HepG2 (cell line): ENCODE data around the gene XAB2. TPM values are rescaled to one million over a fixed set of nuclear protein-coding genes. Genes with fewer than 3 reads are reported as not detected.

Experiments used
- FOXP1 ChIP-seq, 2 experiments: fragments of 450-650 bp in 1 of 2; IDR thresholded peaks; 2 replicates each; pipeline ENCODE4 v1.6.1; 2017 to 2018; ENCODE audit warnings: antibody characterized with exemption in 1 of 2
- HCFC1 ChIP-seq: fragments of 150-350 bp; IDR thresholded peaks from 2 replicates; pipeline ENCODE4 v1.6.1; 2014; ENCODE audit warnings: low read depth, low read length
- HHEX ChIP-seq: IDR thresholded peaks from 2 replicates; pipeline ENCODE4 v1.6.1; 2016; ENCODE audit warnings: control low read depth
- HNF4A ChIP-seq: sonication (generic); formaldehyde crosslinking; IDR thresholded peaks from 2 replicates; pipeline ENCODE4 v1.4.0; 2020; ENCODE audit warnings: missing genetic modification reagents
- KAT2B ChIP-seq: fragments of 150-350 bp; IDR thresholded peaks from 2 replicates; pipeline ENCODE4 v1.6.1; 2014; ENCODE audit warnings: low read depth, low read length, borderline replicate concordance
- MBD4 ChIP-seq: IDR thresholded peaks from 2 replicates; pipeline ENCODE4 v1.6.1; 2012; ENCODE audit warnings: low read length, inconsistent platforms, borderline replicate concordance
- NR2F6 ChIP-seq, 2 experiments: IDR thresholded peaks; 2 replicates each; pipeline ENCODE4 v1.6.1; 2016; ENCODE audit warnings: antibody characterized with exemption in 1 of 2, mild to moderate bottlenecking in 1 of 2
- RAD21 ChIP-seq: fragments of 450-650 bp; formaldehyde crosslinking; IDR thresholded peaks from 2 replicates; pipeline ENCODE4 v1.5.0; 2020; ENCODE audit warnings: mild to moderate bottlenecking
- SSRP1 ChIP-seq: IDR thresholded peaks from 2 replicates; pipeline ENCODE4 v1.6.1; 2016; ENCODE audit warnings: control low read depth
- ZNF253 ChIP-seq: sonication (generic); formaldehyde crosslinking; IDR thresholded peaks from 2 replicates; pipeline ENCODE4 v1.8.0; 2022; ENCODE audit warnings: mild to moderate bottlenecking, missing genetic modification reagents, borderline replicate concordance
- ZNF30 ChIP-seq: sonication (generic); formaldehyde crosslinking; IDR thresholded peaks from 2 replicates; pipeline ENCODE4 v1.5.0; 2020; ENCODE audit warnings: mild to moderate bottlenecking, missing genetic modification reagents
- ZNF343 ChIP-seq: sonication (generic); formaldehyde crosslinking; IDR thresholded peaks from 2 replicates; pipeline ENCODE4 v1.4.0; 2020; ENCODE audit warnings: mild to moderate bottlenecking, missing genetic modification reagents
- polyA plus RNA-seq, 8 experiments: library from polyadenylated mRNA; depleted of rRNA in 3 of 8; stranded (reverse) in 7 of 8; unstranded in 1 of 8; fragments of >200 nt; fragmentation: Illumina TruSeq in 4 of 8; extraction: Trizol in 4 of 8; gene quantifications; 2 replicates each; pipeline versions ENCODE4 v1.2.1 to v1.2.3, GENCODE V29; 2011 to 2016; ENCODE audit warnings: low read depth in 4 of 8, missing spikeins in 1 of 8, mixed read lengths in 1 of 8; ENCODE audit not compliant: insufficient read depth in 1 of 8
- total RNA-seq, 5 experiments: library from RNA; depleted of rRNA; stranded (reverse); fragments of >200 nt; fragmentation: Illumina TruSeq; extraction: Trizol; gene quantifications; 2 replicates each; pipeline ENCODE4 v1.2.3, GENCODE V29; 2016; ENCODE audit warnings: low read depth in 1 of 5
- TF ChIP-seq, protein P1 (sequence below), 2 experiments: sonication (generic) in 1 of 2; formaldehyde crosslinking in 1 of 2; IDR thresholded peaks; 2 replicates each; pipeline versions ENCODE4 v1.6.1 to v1.9.0; 2014 to 2022; ENCODE audit warnings: antibody characterized with exemption in 1 of 2, borderline replicate concordance in 1 of 2, inconsistent platforms in 1 of 2, low read depth in 1 of 2, missing genetic modification reagents in 1 of 2
- TF ChIP-seq, protein P2 (sequence below): sonication (generic); formaldehyde crosslinking; IDR thresholded peaks from 2 replicates; pipeline ENCODE4 v1.4.0; 2020; ENCODE audit warnings: missing genetic modification reagents
- TF ChIP-seq, protein P3 (sequence below): fragments of 450-650 bp; IDR thresholded peaks from 2 replicates; pipeline ENCODE4 v1.6.1; 2016
- TF ChIP-seq, protein P4 (sequence below): sonication (generic); formaldehyde crosslinking; IDR thresholded peaks from 2 replicates; pipeline ENCODE4 v1.4.0; 2020; ENCODE audit warnings: missing genetic modification reagents
- TF ChIP-seq, protein P5 (sequence below): sonication (generic); formaldehyde crosslinking; IDR thresholded peaks from 2 replicates; pipeline ENCODE4 v1.4.0; 2020; ENCODE audit warnings: low read depth, mild to moderate bottlenecking, missing genetic modification reagents

Gene XAB2
- total and polyA plus RNA-seq, 2 of the 13 experiments (the other 11 are each of a cell fraction or from before 2014, with no cell fraction given): 6.2 to 23.9 TPM

DNA sequence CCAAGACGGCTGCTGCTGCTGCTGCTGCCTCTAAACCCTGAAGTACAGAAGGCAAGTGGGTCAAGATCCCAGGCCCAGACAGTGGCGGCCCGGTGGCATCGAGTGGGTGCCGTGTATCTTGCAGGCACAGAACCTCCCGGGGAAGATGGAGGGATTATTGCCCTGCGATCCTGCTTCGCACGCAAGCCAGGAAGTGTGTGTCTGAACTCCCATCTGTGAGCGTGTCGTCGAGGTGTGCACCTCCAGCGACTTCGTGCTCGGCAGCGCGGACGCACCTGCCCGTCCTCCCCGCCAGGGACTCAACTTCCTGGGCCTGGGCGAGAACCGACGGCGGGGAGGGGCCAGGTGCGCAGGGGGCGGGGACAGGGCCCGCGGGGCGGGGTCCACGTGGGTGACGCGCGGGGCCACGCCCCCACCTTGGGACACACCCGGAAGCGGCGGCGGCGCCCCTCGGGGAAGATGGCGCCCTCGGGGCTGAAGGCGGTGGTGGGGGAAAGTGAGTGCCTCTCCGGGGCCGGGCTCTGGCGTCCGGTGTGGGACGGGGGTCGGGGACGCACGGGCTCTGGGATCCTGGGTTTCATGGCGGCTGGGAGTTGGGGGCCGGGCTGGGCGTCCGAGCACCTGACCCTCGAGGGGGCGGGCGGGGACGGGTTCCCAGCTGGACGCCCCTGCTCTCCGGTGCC, 7.5 kb upstream of the XAB2 start, which contains the start of gene STXBP2 (continued):
- TF ChIP-seq, protein P1, sequence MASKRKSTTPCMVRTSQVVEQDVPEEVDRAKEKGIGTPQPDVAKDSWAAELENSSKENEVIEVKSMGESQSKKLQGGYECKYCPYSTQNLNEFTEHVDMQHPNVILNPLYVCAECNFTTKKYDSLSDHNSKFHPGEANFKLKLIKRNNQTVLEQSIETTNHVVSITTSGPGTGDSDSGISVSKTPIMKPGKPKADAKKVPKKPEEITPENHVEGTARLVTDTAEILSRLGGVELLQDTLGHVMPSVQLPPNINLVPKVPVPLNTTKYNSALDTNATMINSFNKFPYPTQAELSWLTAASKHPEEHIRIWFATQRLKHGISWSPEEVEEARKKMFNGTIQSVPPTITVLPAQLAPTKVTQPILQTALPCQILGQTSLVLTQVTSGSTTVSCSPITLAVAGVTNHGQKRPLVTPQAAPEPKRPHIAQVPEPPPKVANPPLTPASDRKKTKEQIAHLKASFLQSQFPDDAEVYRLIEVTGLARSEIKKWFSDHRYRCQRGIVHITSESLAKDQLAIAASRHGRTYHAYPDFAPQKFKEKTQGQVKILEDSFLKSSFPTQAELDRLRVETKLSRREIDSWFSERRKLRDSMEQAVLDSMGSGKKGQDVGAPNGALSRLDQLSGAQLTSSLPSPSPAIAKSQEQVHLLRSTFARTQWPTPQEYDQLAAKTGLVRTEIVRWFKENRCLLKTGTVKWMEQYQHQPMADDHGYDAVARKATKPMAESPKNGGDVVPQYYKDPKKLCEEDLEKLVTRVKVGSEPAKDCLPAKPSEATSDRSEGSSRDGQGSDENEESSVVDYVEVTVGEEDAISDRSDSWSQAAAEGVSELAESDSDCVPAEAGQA (IDR thresholded peaks at IDR 0.05; ENCODE audit: low read depth): no peak
- TF ChIP-seq, protein P1 (CRISPR knock-in tag; IDR thresholded peaks at IDR 0.05; ENCODE audit: borderline replicate concordance): no peak
- TF ChIP-seq NR2F6 (IDR thresholded peaks at IDR 0.05) (no peak), NR2F6 (CRISPR knock-in tag; IDR thresholded peaks at IDR 0.05) (no peak), HNF4A (CRISPR knock-in tag) (no peak), ZNF253 (CRISPR knock-in tag) (0 out of 2 replicates have a peak, but pooled peaks have one; percentile 18), HCFC1 (no peak), HHEX (CRISPR knock-in tag) (no peak), ZNF30 (no peak; the same call in 1 of the 2 replicates), KAT2B (no peak), FOXP1 (IDR thresholded peaks at IDR 0.05) (no peak), FOXP1 (CRISPR knock-in tag; IDR thresholded peaks at IDR 0.05) (no peak), ZNF343 (CRISPR knock-in tag) (0 out of 2 replicates have a peak, but pooled peaks have one; percentile 27), RAD21 (no peak), SSRP1 (CRISPR knock-in tag) (no peak), MBD4 (no peak)
- TF ChIP-seq, protein P2, sequence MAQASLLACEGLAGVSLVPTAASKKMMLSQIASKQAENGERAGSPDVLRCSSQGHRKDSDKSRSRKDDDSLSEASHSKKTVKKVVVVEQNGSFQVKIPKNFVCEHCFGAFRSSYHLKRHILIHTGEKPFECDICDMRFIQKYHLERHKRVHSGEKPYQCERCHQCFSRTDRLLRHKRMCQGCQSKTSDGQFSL (CRISPR knock-in tag): peak; percentile 35; the same call in 1 of the 2 replicates
- TF ChIP-seq, protein P3, sequence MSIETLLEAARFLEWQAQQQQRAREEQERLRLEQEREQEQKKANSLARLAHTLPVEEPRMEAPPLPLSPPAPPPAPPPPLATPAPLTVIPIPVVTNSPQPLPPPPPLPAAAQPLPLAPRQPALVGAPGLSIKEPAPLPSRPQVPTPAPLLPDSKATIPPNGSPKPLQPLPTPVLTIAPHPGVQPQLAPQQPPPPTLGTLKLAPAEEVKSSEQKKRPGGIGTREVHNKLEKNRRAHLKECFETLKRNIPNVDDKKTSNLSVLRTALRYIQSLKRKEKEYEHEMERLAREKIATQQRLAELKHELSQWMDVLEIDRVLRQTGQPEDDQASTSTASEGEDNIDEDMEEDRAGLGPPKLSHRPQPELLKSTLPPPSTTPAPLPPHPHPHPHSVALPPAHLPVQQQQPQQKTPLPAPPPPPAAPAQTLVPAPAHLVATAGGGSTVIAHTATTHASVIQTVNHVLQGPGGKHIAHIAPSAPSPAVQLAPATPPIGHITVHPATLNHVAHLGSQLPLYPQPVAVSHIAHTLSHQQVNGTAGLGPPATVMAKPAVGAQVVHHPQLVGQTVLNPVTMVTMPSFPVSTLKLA: peak; percentile 85
- TF ChIP-seq, protein P4, sequence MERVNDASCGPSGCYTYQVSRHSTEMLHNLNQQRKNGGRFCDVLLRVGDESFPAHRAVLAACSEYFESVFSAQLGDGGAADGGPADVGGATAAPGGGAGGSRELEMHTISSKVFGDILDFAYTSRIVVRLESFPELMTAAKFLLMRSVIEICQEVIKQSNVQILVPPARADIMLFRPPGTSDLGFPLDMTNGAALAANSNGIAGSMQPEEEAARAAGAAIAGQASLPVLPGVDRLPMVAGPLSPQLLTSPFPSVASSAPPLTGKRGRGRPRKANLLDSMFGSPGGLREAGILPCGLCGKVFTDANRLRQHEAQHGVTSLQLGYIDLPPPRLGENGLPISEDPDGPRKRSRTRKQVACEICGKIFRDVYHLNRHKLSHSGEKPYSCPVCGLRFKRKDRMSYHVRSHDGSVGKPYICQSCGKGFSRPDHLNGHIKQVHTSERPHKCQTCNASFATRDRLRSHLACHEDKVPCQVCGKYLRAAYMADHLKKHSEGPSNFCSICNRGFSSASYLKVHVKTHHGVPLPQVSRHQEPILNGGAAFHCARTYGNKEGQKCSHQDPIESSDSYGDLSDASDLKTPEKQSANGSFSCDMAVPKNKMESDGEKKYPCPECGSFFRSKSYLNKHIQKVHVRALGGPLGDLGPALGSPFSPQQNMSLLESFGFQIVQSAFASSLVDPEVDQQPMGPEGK (CRISPR knock-in tag): no peak; the same call in 1 of the 2 replicates
- TF ChIP-seq, protein P5, sequence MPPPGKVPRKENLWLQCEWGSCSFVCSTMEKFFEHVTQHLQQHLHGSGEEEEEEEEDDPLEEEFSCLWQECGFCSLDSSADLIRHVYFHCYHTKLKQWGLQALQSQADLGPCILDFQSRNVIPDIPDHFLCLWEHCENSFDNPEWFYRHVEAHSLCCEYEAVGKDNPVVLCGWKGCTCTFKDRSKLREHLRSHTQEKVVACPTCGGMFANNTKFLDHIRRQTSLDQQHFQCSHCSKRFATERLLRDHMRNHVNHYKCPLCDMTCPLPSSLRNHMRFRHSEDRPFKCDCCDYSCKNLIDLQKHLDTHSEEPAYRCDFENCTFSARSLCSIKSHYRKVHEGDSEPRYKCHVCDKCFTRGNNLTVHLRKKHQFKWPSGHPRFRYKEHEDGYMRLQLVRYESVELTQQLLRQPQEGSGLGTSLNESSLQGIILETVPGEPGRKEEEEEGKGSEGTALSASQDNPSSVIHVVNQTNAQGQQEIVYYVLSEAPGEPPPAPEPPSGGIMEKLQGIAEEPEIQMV: peak; percentile 85; the same call in 1 of the 2 replicates
